ENCODE results near the gene VAC14.
"Not testable (repeated sequence)": the region's sequence is repeated elsewhere in the genome, so short reads cannot be mapped to it uniquely, and the experiment has no call there.

The VAC14 gene

DNA sequence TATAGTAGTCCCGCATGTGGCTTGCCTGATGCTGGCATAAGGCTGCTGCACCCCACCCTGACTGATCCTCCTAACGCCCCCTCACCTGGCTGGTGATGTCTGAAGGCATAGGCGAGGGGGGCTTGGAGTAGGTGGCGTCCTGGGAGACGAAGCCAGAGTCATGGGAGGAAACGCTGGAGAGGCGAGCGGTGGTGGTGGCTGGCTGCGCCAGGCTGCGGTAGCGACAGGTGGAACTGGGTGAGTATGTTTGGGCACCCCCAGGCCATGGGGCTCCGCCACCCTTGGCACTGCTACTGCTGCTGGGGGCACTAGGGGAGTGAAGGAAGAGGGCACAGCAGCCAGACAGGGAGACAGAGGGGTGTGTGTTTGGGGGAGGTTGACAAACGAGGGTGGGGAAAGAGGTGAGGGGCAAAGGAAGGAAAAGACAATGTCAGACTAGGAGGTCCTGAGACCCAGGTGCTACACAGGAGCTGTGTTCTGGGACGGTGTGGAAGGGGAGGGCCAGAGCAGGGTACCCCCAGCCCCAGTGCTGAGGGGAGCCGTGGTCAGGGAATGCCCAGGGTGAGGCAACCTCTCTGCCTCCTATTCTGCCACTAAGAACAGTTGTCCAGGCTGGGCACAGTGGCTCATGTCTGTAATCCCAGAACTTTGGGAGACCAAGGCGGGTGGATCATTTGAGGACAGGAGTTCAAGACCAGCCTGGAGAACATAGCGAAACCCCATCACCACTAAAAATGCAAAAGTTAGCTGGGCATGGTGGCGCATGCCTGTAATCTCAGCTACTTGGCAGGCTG, 126.5 kb downstream of the VAC14 start:
- TF ChIP-seq, protein P1, sequence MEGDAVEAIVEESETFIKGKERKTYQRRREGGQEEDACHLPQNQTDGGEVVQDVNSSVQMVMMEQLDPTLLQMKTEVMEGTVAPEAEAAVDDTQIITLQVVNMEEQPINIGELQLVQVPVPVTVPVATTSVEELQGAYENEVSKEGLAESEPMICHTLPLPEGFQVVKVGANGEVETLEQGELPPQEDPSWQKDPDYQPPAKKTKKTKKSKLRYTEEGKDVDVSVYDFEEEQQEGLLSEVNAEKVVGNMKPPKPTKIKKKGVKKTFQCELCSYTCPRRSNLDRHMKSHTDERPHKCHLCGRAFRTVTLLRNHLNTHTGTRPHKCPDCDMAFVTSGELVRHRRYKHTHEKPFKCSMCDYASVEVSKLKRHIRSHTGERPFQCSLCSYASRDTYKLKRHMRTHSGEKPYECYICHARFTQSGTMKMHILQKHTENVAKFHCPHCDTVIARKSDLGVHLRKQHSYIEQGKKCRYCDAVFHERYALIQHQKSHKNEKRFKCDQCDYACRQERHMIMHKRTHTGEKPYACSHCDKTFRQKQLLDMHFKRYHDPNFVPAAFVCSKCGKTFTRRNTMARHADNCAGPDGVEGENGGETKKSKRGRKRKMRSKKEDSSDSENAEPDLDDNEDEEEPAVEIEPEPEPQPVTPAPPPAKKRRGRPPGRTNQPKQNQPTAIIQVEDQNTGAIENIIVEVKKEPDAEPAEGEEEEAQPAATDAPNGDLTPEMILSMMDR (IDR thresholded peaks at IDR 0.05; ENCODE audit: low read depth, low read length): no peak
- in situ Hi-C loops (cut with HindIII; ENCODE audit: low sequenced_read_pairs): no loop called here
- DNase-seq (ENCODE audit: low read depth, low spot score): no peak
- no peak overlapping the region for H3K4me3 ChIP-seq (ENCODE audit: low read depth, low read length)

DNA sequence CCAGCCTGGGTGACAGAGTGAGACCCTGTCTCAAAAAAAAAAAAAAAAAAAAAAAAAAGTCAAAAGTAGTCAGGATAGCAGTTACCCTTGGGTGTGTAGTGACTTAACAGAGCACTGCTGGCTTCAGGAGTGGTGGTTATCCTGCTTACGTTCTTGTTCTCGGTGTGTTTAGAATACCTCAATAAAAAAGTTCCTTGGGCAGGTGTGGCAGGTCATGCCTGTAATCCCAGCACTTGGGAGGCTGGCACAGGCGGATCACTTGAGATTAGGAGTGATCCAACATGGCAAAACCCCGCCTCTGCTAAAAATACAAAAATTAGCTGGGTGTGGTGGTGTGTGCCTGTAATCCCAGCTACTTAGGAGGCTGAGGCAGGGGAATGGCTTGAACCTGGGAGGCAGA, 130.0 kb downstream of the VAC14 start:
- DNase-seq (ENCODE audit: low read depth, low spot score); in situ Hi-C loops (cut with HindIII; ENCODE audit: low sequenced_read_pairs); H3K4me3 ChIP-seq (ENCODE audit: low read depth, low read length): not testable (repeated sequence)

DNA sequence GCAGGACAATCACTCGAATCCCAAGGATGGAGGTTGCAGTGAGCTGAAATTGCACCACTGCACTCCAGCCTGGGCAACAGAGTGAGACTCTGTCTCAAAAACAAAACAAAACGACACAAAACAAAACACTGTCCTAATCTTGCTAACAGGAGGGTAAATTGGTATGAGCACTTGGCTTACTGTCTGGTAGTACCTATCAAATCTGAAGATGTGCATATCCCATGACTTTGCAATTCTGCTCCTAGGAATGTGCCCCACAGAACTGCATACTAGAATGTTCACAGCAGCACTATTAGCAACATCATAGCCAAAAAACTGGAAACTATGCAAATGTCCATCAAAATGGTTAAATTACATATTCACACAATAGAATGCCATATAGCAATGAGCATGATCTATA, 130.8 kb downstream of the VAC14 start:
- TF ChIP-seq, protein P1 (IDR thresholded peaks at IDR 0.05; ENCODE audit: low read depth, low read length): no peak
- in situ Hi-C loops (cut with HindIII; ENCODE audit: low sequenced_read_pairs): no loop called here
- no peak for DNase-seq (ENCODE audit: low read depth, low spot score)
- H3K4me3 ChIP-seq (ENCODE audit: low read depth, low read length): no peak overlapping the region

DNA sequence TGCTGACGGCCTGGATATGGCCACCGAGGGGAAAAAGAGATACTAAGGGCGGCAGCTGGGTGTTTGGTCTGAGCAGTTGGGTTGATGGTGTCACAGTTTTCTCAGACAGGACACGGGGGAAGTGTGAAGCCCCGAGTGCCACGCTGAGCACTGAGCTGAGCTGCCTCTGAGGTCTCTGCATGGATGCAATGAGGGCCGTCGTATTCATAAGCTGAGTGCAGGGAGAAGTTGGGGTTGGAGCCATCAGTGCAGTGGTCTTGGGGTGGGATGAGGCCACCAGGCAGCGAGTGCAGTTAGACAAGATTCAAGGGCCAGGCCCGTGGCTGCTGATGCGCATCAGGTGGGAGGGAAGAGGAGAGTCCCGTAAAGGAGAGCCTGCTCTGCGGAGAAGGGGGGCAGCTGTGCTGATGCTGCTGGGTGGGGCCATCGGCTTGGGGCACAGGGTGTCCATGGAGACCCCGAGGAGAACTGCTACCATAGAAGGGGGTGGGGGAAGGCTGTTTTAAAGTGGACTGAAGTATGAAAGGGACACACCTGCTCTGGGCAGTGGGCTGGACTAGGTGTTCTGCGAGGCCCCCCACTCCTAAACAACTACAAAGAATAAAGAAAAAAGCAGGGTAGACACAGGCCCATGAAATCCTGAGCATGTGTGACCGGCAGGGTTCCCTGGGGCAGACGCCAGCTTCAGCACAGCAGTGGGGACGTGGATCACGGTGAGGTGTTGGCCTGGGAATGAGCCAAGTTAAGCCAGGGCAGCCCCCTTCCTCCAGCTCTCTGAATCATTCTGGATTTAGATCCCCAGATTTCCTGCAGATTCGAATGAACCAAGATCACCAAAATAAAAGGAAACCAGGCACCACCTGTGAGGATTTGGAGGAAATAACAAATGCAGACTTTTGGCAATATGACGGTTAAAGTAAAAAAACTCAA, 134.9 kb downstream of the VAC14 start:
- no peak overlapping the region for H3K4me3 ChIP-seq (ENCODE audit: low read depth, low read length)
- in situ Hi-C loops (cut with HindIII; ENCODE audit: low sequenced_read_pairs): no loop called here
- TF ChIP-seq, protein P1 (IDR thresholded peaks at IDR 0.05; ENCODE audit: low read depth, low read length): no peak
- no peak for DNase-seq (ENCODE audit: low read depth, low spot score)

DNA sequence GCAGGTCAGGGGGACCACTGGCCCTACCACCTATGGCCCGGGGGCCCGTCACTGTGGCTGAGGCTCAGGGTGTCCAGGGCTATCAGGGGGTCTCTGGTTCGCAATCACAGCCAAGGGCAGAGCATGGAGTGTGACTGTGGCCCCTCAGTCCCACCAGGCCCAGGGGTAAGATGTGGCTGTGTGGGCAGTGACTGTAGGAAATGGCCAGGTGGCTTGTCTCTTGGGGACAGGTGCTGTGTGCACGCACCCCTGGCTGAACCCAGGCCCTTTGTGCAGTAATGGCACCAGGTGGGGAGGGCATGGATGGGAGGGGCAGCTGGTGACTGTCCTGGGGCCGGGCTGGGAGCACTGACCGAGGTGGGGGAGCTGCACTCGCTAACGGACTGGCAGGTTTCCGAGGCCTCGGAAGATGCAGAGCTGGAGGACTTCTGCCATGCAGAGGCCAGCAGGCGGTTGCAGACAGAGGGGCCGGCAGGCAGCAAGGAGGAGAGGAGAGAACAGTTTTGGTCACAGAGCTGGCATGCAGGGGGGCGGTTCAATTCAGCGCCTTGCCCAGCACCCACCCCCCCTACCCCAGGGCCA, 135.8 kb downstream of the VAC14 start:
- in situ Hi-C loops (cut with HindIII; ENCODE audit: low sequenced_read_pairs): no loop called here
- H3K4me3 ChIP-seq (ENCODE audit: low read depth, low read length): no peak overlapping the region
- DNase-seq (ENCODE audit: low read depth, low spot score): no peak
- TF ChIP-seq, protein P1 (IDR thresholded peaks at IDR 0.05; ENCODE audit: low read depth, low read length): no peak

DNA sequence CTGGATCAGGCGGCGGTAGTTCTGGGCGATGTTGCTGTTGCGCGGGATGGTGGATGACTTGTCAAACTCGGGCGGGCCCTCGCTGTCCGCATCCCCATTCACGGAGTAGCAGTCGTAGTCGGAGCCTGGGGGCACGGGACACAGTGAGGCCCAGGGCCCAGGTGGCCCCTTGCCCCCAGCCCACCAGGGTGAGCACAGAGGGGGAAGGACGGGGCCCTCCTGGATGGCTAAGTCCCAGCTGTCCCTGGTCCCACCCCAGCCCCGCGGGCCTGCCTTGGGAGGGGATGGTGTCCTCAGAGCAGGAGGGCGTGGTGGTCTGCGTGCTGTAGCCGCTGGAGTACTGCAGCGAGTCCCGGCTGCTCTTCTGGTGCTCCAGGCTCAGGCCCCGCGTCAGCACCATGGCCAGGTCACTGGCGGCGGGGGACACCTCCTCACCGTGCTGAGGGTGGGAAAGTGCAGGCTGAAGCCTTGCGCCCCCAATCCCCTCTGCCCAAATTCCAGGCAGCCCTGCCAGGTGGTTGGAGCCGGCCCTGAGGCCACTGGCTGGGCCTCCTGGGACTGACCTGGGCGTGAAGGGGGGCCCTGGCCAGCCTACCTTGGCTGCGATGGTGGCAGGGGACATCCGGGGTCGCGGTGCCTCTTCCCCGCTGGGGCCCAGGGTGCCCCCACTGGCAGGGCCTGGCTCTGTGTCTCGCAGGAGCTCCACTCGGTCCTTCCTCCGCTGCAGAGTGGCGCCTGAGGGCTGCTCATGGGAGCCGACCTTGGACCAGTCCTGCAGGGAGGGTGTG, 136.4 kb downstream of the VAC14 start:
- TF ChIP-seq, protein P1 (IDR thresholded peaks at IDR 0.05; ENCODE audit: low read depth, low read length): no peak
- in situ Hi-C loops (cut with HindIII; ENCODE audit: low sequenced_read_pairs): no loop called here
- no peak for DNase-seq (ENCODE audit: low read depth, low spot score)
- no peak overlapping the region for H3K4me3 ChIP-seq (ENCODE audit: low read depth, low read length)

Measured in astrocyte of the spinal cord (primary cell).